ENCODE results near the gene SLC25A44. TPM values are rescaled to one million over a fixed set of nuclear protein-coding genes. Genes with fewer than 3 reads are reported as not detected.
A peak's percentile ranks its signal among the peaks of the same experiment; 100 is the strongest.

SLC25A44 gene
- total RNA-seq, 1 donor from 2014 or later, result 9.0 TPM

- DNase-seq (ENCODE audit: low read depth in 2 of 2), result no peak
Measured at GRCh38 chr1:156236164-156236563, 42.3 kb downstream of the SLC25A44 start.

- no peak for DNase-seq (ENCODE audit: low read depth in 2 of 2)
Measured at GRCh38 chr1:156238248-156238647, 44.3 kb downstream of the SLC25A44 start.

GRCh38 chr1:156241311-156241811, 47.5 kb downstream of the SLC25A44 start:
- DNase-seq (ENCODE audit: low read depth in 2 of 2), result peak; percentile 46 to 55

GRCh38 chr1:156241926-156242325, 48.0 kb downstream of the SLC25A44 start, which contains the start of gene BGLAP:
TSS of gene BGLAP (plus strand) at chr1:156242184. CDS start at chr1:156242232, 48 bp downstream.
- DNase-seq (ENCODE audit: low read depth in 2 of 2), result no peak

- DNase-seq (ENCODE audit: low read depth in 2 of 2), result no peak
Measured at GRCh38 chr1:156242738-156243137, 48.8 kb downstream of the SLC25A44 start.

GRCh38 chr1:156244126-156244525, 50.2 kb downstream of the SLC25A44 start:
- DNase-seq (ENCODE audit: low read depth in 2 of 2), result no peak

GRCh38 chr1:156244712-156245111, 50.8 kb downstream of the SLC25A44 start:
- DNase-seq (ENCODE audit: low read depth in 2 of 2), result no peak

DNA sequence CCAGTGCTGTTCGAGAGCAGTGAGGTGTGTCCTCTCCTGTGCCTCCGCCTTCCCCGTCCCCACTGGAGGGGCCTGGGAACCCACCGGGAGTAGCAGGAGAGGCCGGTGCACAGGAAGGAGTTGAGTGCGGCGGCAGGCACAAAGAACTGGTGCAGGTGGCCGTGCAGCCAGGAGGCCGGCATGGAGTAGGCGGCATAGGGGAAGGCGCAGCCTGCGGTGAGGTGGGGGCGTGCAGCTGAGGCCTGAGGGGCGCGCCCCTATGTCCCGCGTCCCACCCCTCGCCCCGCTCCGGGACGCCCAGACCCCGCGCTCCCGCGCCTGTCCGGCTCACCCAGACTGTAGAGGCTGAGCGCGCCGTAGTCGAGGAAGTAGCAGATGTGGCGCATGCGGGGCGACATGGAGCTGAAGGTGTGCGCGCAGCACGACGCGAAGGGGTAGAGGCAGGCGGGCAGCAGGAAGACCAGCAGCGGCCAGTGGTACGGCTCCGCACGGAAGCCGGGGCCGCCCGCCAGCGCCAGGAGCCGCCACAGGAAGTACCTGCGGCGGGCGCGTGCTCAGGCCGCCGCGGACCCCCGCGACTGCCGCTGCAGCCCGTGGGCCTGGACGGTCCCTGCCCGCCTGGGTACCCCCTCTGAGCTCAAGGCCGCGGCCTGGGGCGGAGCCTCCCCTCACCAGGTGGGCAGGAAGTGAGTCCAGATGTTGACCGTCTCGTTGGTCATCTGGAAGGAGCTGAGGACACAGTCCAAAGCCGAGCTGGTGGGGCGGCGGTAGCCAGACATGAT, 51.7 kb downstream of the SLC25A44 start:
- peak in 1 of 2 donors; percentile 48 for DNase-seq (ENCODE audit: low read depth in 2 of 2)

DNA sequence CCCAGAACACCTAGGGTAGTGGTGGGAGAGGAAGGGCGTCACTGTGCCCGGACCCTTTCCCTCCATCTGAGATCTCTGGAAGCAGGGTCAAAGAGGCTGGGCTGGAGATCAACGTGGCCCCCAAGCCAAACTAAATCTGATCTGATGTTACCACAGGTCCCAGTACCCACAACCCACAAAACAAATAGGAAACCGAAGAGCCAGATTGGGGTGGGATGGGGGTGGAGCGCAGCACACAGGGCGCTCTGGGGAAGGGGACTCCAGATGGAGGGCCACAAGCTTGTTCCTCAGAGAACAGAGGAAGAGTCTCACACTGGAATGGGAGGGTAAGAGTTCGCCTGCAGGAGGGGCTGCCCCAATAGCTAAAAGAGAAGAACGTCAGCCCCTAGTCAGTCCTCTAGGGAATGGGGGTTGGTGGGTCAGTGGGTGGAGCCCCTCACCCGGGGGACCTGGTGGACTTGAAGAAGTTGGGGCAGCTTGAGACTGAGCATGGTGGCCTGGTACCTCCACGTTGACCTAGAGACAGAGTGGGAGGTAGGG, 52.4 kb downstream of the SLC25A44 start:
- no peak for DNase-seq (ENCODE audit: low read depth in 2 of 2)

GRCh38 chr1:156246781-156247459, 53.0 kb downstream of the SLC25A44 start:
- no peak for DNase-seq (ENCODE audit: low read depth in 2 of 2)

- DNase-seq (ENCODE audit: low read depth in 2 of 2), result no peak
Measured at GRCh38 chr1:156247460-156248322, 53.8 kb downstream of the SLC25A44 start, which contains the start of gene PAQR6. TSS of gene PAQR6 (minus strand) at chr1:156248056. CDS start at chr1:156246731, 1,325 bp downstream.

DNA sequence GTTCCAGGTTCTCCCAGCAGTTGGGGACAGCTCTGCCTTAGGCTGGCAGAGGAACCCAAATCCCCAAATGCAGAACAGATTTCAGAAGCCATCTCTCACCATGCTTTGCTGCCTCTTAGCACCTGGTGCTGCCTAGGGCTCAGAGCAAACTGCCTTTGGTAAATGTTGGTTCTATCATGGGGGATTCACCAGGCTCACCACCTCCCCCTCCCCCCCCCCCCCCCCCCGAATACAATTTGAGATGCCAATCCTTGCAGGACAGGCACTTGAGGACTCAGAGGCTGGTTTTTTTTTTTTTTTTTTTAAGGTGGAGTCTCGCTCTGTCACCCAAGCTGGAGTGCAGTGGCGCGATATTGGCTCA, 54.4 kb downstream of the SLC25A44 start:
- no peak for DNase-seq (ENCODE audit: low read depth in 2 of 2)

DNA sequence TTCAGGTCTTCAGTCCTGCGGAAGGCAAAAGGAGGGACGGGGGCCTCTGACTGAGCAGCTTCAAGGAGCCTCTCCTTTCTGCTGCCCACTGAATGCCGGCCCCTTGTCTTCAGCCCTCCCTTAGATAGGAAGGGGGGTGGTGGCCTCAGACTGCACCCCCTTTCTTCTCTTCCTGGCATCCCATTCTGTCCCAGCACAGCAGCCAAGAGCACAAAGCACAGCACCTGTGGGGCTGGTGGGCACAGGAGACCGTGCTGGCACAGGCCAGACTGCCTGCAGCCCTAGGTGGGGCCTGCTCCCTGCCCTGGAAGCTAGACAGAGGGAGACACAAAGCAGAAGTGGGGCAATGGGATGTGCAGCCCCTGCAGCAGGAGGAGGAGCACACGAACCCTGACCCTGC, 55.7 kb downstream of the SLC25A44 start:
- DNase-seq (ENCODE audit: low read depth in 2 of 2), result no peak

- DNase-seq (ENCODE audit: low read depth in 2 of 2), result no peak
Measured at GRCh38 chr1:156251527-156251926, 57.6 kb downstream of the SLC25A44 start.

DNA sequence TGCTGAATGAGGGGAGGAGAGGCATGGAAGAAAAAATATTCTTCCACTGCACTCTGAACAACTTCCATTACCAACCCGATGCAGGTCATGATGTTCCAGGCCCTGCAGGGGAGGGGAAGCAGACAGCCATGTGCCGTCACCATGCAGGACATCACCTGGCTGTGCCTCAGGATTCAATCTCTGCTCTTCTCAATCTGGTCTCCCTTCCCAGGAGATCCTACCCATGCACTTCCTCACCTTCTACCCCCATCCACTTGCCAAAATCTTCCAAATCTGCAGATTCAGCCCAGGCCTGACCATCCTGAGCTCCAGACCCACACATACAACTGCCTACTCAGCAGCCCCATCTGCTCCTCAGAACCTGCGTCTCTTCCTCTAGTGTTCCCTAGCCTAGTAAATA, 59.7 kb downstream of the SLC25A44 start:
- DNase-seq (ENCODE audit: low read depth in 2 of 2), result no peak

DNA sequence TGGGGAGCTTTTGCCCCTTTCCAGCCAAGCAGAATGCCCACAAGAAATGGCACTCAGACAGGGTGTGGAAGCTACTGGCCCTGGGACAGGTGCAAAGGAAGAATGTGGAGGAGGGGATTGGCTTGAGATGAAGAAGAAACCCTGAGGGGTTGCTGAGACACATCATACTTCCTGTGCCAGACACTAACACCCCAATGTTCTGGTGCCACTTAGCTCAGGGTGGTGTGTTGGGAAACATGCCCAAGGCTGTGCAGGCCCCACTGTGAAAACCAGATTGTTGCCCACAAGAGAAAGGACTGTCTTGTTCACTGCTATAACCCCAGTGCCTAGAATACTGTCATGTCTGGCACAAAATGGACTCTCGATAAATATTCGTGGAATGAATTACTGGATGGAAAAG, 63.8 kb downstream of the SLC25A44 start:
- DNase-seq (ENCODE audit: low read depth in 2 of 2), result no peak

- no peak for DNase-seq (ENCODE audit: low read depth in 2 of 2)
Measured at GRCh38 chr1:156258859-156259258, 65.0 kb downstream of the SLC25A44 start.

GRCh38 chr1:156259805-156260204, 65.9 kb downstream of the SLC25A44 start:
- DNase-seq (ENCODE audit: low read depth in 2 of 2), result peak in 1 of 2 donors; percentile 25

- no peak for DNase-seq (ENCODE audit: low read depth in 2 of 2)
Measured at GRCh38 chr1:156260896-156261295, 67.0 kb downstream of the SLC25A44 start.

Measured in dermis microvascular lymphatic vessel endothelial cell (primary cell).